ENCODE results near the gene MRPL4.

The MRPL4 gene

GRCh38 chr19:10260141-10260584 is 8.1 kb downstream of the MRPL4 start:
- Histone ChIP-seq H3K27me3 (ENCODE audit: control insufficient read depth in 3 of 3, insufficient read depth in 3 of 3, low read depth in 1 of 3, low read length in 3 of 3) (no peaks in the 10 kb centered on the region), H3K79me1 (ENCODE audit: low read depth, low read length) (no peaks in the 10 kb centered on the region), H3K23ac (ENCODE audit: low read depth, low read length, poor library complexity) (no peak overlapping the region), H3K4me2 (ENCODE audit: insufficient read depth, low read length, poor library complexity, severe bottlenecking) (no peak overlapping the region), H3K18ac (ENCODE audit: low read length) (no peak overlapping the region), H4K91ac (ENCODE audit: low read depth, low read length, poor library complexity) (no peak overlapping the region), H2AK5ac (ENCODE audit: low read depth, low read length) (no peak overlapping the region), H2BK5ac (ENCODE audit: low read length) (no peak overlapping the region), H3K9me3 (replicated peaks in 1 of 2; ENCODE audit: control insufficient read depth in 2 of 2, insufficient read depth in 1 of 2, low read depth in 1 of 2, low read length in 2 of 2) (peaks cover 0 to 2% of the 10 kb centered on the region in 2 donors), H4K8ac (ENCODE audit: low read depth, low read length) (no peak overlapping the region), H3K14ac (ENCODE audit: low read length) (no peak overlapping the region), H3K4me3 (ENCODE audit: low read length in 2 of 2) (no peak overlapping the region), H2BK120ac (ENCODE audit: low read depth, low read length) (no peak overlapping the region), H3K27ac (replicated peaks; ENCODE audit: low read length) (no peak overlapping the region), H3K36me3 (replicated peaks in 1 of 2; ENCODE audit: control insufficient read depth in 2 of 2, insufficient read depth in 2 of 2, low read length in 2 of 2) (peaks cover 24 to 45% of the 10 kb centered on the region in 2 donors), H2BK12ac (ENCODE audit: low read length) (no peak overlapping the region), H3K4ac (ENCODE audit: low read length) (no peak overlapping the region), H3K4me1 (ENCODE audit: control insufficient read depth in 2 of 2, insufficient read depth in 1 of 2, low read depth in 1 of 2, low read length in 2 of 2) (peaks cover 0 to 2% of the 10 kb centered on the region in 2 donors), H2AFZ (ENCODE audit: low read length) (no peak overlapping the region), H3K9ac (ENCODE audit: low read depth, low read length, poor library complexity) (no peak overlapping the region), H2BK15ac (ENCODE audit: low read length) (no peak overlapping the region)
- no CpG with 5 or more reads among the region's 8 CpGs for WGBS, 2 donors (ENCODE audit: extremely low coverage in 2 of 2, insufficient read length in 2 of 2, insufficient replicate concordance in 1 of 2)
- no peak for DNase-seq (ENCODE audit: low spot score)

DNA sequence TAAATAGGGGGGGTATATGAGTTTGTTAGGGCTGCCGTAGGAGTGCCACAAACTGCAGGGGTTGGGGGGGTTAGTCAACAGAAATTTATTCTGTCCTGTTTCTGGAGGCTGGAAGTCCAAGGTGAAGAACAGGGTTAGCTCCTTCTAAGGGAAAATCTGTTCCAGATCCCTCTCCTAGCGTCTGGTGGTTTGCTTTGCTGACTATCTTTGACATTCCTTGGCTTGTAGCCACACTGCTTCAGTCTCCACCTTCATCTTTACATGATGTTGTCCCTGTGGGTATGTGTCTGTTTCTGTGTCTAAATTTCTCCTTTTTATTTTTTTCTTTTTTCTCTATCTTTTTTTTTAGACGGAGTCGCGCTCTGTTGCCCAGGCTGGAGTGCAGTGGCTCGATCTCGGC is 10.8 kb downstream of the MRPL4 start:
- WGBS, 2 donors (ENCODE audit: extremely low coverage in 2 of 2, insufficient read length in 2 of 2, insufficient replicate concordance in 1 of 2): no CpG with 5 or more reads among the region's 7 CpGs

DNA sequence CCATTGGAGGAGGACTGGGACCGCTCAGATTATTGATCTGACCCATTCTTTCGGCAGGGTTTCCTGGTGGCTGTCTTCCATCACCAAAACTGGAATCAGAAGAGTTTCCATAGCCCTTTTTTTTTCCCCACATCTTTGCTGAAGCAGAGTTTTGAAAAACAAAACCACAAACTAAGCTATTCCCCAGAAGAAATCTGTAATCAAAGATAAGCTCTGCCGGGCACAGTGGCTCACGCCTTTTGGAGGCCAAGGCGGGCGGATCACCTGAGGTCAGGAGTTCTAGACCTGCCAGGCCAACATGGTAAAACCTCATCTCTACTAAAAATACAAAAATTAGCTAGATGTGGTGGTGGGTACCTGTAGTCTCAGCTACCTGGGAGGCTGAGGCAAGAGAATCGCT is 14.7 kb downstream of the MRPL4 start:
- Histone ChIP-seq H2BK12ac (ENCODE audit: low read length) (no peak overlapping the region), H3K9me3 (replicated peaks in 1 of 2; ENCODE audit: control insufficient read depth in 2 of 2, insufficient read depth in 1 of 2, low read depth in 1 of 2, low read length in 2 of 2) (no peaks in the 10 kb centered on the region), H3K9ac (ENCODE audit: low read depth, low read length, poor library complexity) (no peak overlapping the region), H3K4me2 (ENCODE audit: insufficient read depth, low read length, poor library complexity, severe bottlenecking) (no peak overlapping the region), H3K27ac (replicated peaks; ENCODE audit: low read length) (no peak overlapping the region), H2BK120ac (ENCODE audit: low read depth, low read length) (no peak overlapping the region), H2BK5ac (ENCODE audit: low read length) (no peak overlapping the region), H3K14ac (ENCODE audit: low read length) (no peak overlapping the region), H3K4me3 (ENCODE audit: low read length in 2 of 2) (no peak overlapping the region), H3K23ac (ENCODE audit: low read depth, low read length, poor library complexity) (no peak overlapping the region), H3K18ac (ENCODE audit: low read length) (no peak overlapping the region), H3K36me3 (replicated peaks in 1 of 2; ENCODE audit: control insufficient read depth in 2 of 2, insufficient read depth in 2 of 2, low read length in 2 of 2) (no peaks in the 10 kb centered on the region), H3K79me1 (ENCODE audit: low read depth, low read length) (no peaks in the 10 kb centered on the region), H3K27me3 (ENCODE audit: control insufficient read depth in 3 of 3, insufficient read depth in 3 of 3, low read depth in 1 of 3, low read length in 3 of 3) (peaks cover 0 to 23% (median 20%) of the 10 kb centered on the region in 3 experiments), H4K8ac (ENCODE audit: low read depth, low read length) (no peak overlapping the region), H2AK5ac (ENCODE audit: low read depth, low read length) (no peak overlapping the region), H2BK15ac (ENCODE audit: low read length) (no peak overlapping the region), H4K91ac (ENCODE audit: low read depth, low read length, poor library complexity) (no peak overlapping the region), H3K4me1 (ENCODE audit: control insufficient read depth in 2 of 2, insufficient read depth in 1 of 2, low read depth in 1 of 2, low read length in 2 of 2) (peaks cover 8 to 16% of the 10 kb centered on the region in 2 donors), H2AFZ (ENCODE audit: low read length) (no peak overlapping the region), H3K4ac (ENCODE audit: low read length) (no peak overlapping the region)
- WGBS, 2 donors (ENCODE audit: extremely low coverage in 2 of 2, insufficient read length in 2 of 2, insufficient replicate concordance in 1 of 2): no CpG with 5 or more reads among the region's 7 CpGs
- DNase-seq (ENCODE audit: low spot score): no peak

More for the DNA sequence above, 10.8 kb downstream of the MRPL4 start:
- Histone ChIP-seq H3K4ac (ENCODE audit: low read length) (no peak overlapping the region), H3K27me3 (ENCODE audit: control insufficient read depth in 3 of 3, insufficient read depth in 3 of 3, low read depth in 1 of 3, low read length in 3 of 3) (no peaks in the 10 kb centered on the region), H2BK12ac (ENCODE audit: low read length) (no peak overlapping the region), H3K4me1 (ENCODE audit: control insufficient read depth in 2 of 2, insufficient read depth in 1 of 2, low read depth in 1 of 2, low read length in 2 of 2) (peaks cover 0 to 2% of the 10 kb centered on the region in 2 donors), H3K9ac (ENCODE audit: low read depth, low read length, poor library complexity) (no peak overlapping the region), H3K4me3 (ENCODE audit: low read length in 2 of 2) (no peak overlapping the region), H3K79me1 (ENCODE audit: low read depth, low read length) (no peaks in the 10 kb centered on the region), H4K8ac (ENCODE audit: low read depth, low read length) (no peak overlapping the region), H3K23ac (ENCODE audit: low read depth, low read length, poor library complexity) (no peak overlapping the region), H4K91ac (ENCODE audit: low read depth, low read length, poor library complexity) (no peak overlapping the region), H3K9me3 (replicated peaks in 1 of 2; ENCODE audit: control insufficient read depth in 2 of 2, insufficient read depth in 1 of 2, low read depth in 1 of 2, low read length in 2 of 2) (no peaks in the 10 kb centered on the region), H3K36me3 (replicated peaks in 1 of 2; ENCODE audit: control insufficient read depth in 2 of 2, insufficient read depth in 2 of 2, low read length in 2 of 2) (peaks cover 14 to 23% of the 10 kb centered on the region in 2 donors), H2BK15ac (ENCODE audit: low read length) (no peak overlapping the region), H2BK120ac (ENCODE audit: low read depth, low read length) (no peak overlapping the region), H3K4me2 (ENCODE audit: insufficient read depth, low read length, poor library complexity, severe bottlenecking) (no peak overlapping the region), H2BK5ac (ENCODE audit: low read length) (no peak overlapping the region), H2AK5ac (ENCODE audit: low read depth, low read length) (no peak overlapping the region), H3K14ac (ENCODE audit: low read length) (no peak overlapping the region), H3K27ac (replicated peaks; ENCODE audit: low read length) (no peak overlapping the region), H2AFZ (ENCODE audit: low read length) (no peak overlapping the region), H3K18ac (ENCODE audit: low read length) (no peak overlapping the region)
- no peak for DNase-seq (ENCODE audit: low spot score)

DNA sequence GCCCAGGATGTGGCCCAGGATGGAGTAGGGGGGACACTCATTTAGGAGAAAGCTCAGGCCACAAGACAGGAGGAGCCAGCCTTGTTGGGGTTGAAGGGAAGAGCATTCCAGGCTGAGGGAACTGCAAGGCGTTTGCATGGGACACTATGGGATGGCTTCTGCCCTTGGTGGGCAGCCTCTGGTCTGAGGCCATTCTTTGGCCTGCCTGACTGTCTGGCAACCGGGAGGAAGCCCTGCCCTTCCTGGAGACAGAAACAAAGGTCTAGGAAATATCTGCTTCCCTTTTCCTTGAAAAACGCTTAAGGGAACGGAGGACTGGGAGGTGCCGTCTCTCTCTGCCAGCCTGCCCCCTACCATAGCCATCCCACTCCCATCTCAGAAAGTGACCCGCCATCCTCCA is 16.1 kb downstream of the MRPL4 start:
- no peak overlapping the region for H3K27ac ChIP-seq (replicated peaks; ENCODE audit: low read length)
- H3K36me3 ChIP-seq (replicated peaks in 1 of 2; ENCODE audit: control insufficient read depth in 2 of 2, insufficient read depth in 2 of 2, low read length in 2 of 2): no peaks in the 10 kb centered on the region
- no peak overlapping the region for H4K91ac ChIP-seq (ENCODE audit: low read depth, low read length, poor library complexity)
- H2BK12ac ChIP-seq (ENCODE audit: low read length): no peak overlapping the region
- H3K79me1 ChIP-seq (ENCODE audit: low read depth, low read length): no peaks in the 10 kb centered on the region
- no peak overlapping the region for H2AK5ac ChIP-seq (ENCODE audit: low read depth, low read length)
- H2BK120ac ChIP-seq (ENCODE audit: low read depth, low read length): no peak overlapping the region
- H3K9me3 ChIP-seq (replicated peaks in 1 of 2; ENCODE audit: control insufficient read depth in 2 of 2, insufficient read depth in 1 of 2, low read depth in 1 of 2, low read length in 2 of 2): no peaks in the 10 kb centered on the region
- no peak overlapping the region for H4K8ac ChIP-seq (ENCODE audit: low read depth, low read length)
- no peak overlapping the region for H2BK5ac ChIP-seq (ENCODE audit: low read length)
- peak overlapping the region; percentile 79 for H2AFZ ChIP-seq (ENCODE audit: low read length)
- peaks cover 8 to 18% of the 10 kb centered on the region in 2 donors for H3K4me1 ChIP-seq (ENCODE audit: control insufficient read depth in 2 of 2, insufficient read depth in 1 of 2, low read depth in 1 of 2, low read length in 2 of 2)
- H3K4ac ChIP-seq (ENCODE audit: low read length): no peak overlapping the region
- peaks cover 0 to 29% (median 20%) of the 10 kb centered on the region in 3 experiments for H3K27me3 ChIP-seq (ENCODE audit: control insufficient read depth in 3 of 3, insufficient read depth in 3 of 3, low read depth in 1 of 3, low read length in 3 of 3)
- peak overlapping the region; percentile 19 for H2BK15ac ChIP-seq (ENCODE audit: low read length)
- H3K9ac ChIP-seq (ENCODE audit: low read depth, low read length, poor library complexity): no peak overlapping the region
- WGBS, 2 donors (ENCODE audit: extremely low coverage in 2 of 2, insufficient read length in 2 of 2, insufficient replicate concordance in 1 of 2): no CpG with 5 or more reads among the region's 6 CpGs
- H3K4me2 ChIP-seq (ENCODE audit: insufficient read depth, low read length, poor library complexity, severe bottlenecking): no peak overlapping the region
- H3K23ac ChIP-seq (ENCODE audit: low read depth, low read length, poor library complexity): no peak overlapping the region
- H3K18ac ChIP-seq (ENCODE audit: low read length): no peak overlapping the region
- DNase-seq (ENCODE audit: low spot score): no peak
- H3K14ac ChIP-seq (ENCODE audit: low read length): no peak overlapping the region
- no peak overlapping the region for H3K4me3 ChIP-seq (ENCODE audit: low read length in 2 of 2)

Data from neuronal stem cell (in vitro differentiated cells).